Measurements from ENCODE around the gene KLB.

KLB gene

DNA sequence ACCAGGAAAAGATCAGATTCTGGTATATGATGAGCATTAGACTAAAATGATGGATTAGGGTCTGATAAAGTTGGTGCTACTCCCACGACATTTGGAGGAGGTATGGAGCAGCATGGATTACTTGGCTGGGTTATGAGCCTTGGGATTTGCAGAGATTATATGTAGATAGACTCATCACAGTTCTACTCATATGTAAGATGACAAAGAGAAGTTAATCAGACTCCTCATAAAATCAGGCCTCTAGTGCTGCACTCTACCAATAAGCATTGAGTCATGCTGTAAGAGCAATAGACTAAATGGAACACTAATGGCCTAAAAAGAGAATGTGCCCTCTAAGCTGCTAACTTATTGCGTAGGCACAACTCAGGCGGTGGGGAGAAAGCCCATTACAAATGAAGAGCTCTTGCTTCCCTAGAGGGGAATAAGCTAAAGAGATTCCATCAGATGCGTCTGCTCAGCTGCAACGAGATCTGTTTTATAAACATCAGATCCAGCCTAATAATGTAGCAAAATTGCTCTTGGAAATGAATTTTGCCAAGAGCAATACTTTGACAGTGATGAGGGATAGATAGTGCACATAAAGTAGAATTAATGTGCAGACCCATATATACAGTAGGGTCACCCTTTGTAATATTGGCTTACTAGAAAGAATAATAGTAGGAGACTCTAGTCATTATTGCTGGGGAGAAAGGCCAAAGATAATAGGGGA is 69.6 kb downstream of the KLB start:
- H3K9me3 ChIP-seq (ENCODE audit: control insufficient read depth, insufficient read depth, low read length), result no peaks in the 10 kb centered on the region
- no peaks in the 10 kb centered on the region for H3K27me3 ChIP-seq (ENCODE audit: control insufficient read depth, low read length)
- no peaks in the 10 kb centered on the region for H3K79me2 ChIP-seq (ENCODE audit: control insufficient read depth, low read length)
- no peaks in the 10 kb centered on the region for H4K20me1 ChIP-seq (ENCODE audit: control insufficient read depth, insufficient read depth, low read depth, low read length)
- H3K36me3 ChIP-seq (ENCODE audit: control insufficient read depth, low read length), result peaks cover 31% of the 10 kb centered on the region
- TF ChIP-seq EZH2phosphoT487 (IDR thresholded peaks at IDR 0.05; ENCODE audit: borderline replicate concordance, low read length) (no peak), CTCF (IDR thresholded peaks at IDR 0.05; ENCODE audit: low read depth, low read length, poor library complexity, severe bottlenecking) (no peak)
- H3K4me2 ChIP-seq (ENCODE audit: low read length), result no peak overlapping the region
- H3K4me3 ChIP-seq (ENCODE audit: low read length), result no peak overlapping the region
- no peaks in the 10 kb centered on the region for H3K9me2 ChIP-seq (replicated peaks; ENCODE audit: control insufficient read depth, low read length)
- no peaks in the 10 kb centered on the region for H3K4me1 ChIP-seq (ENCODE audit: control insufficient read depth, low read length)
- 0 out of 2 replicates have a peak, but pooled peaks cover 4% of the 10 kb centered on the region for H3F3A ChIP-seq (ENCODE audit: control insufficient read depth, insufficient read depth)
- no peak overlapping the region for H3K27ac ChIP-seq (ENCODE audit: low read depth, low read length)

GRCh38 chr4:39480251-39480650 is 73.5 kb downstream of the KLB start:
- Histone ChIP-seq H4K20me1 (ENCODE audit: control insufficient read depth, insufficient read depth, low read depth, low read length) (no peaks in the 10 kb centered on the region), H3K9me3 (ENCODE audit: control insufficient read depth, insufficient read depth, low read length) (no peaks in the 10 kb centered on the region), H3K9me2 (replicated peaks; ENCODE audit: control insufficient read depth, low read length) (no peaks in the 10 kb centered on the region), H3K79me2 (ENCODE audit: control insufficient read depth, low read length) (no peaks in the 10 kb centered on the region), H3K36me3 (ENCODE audit: control insufficient read depth, low read length) (peaks cover 10% of the 10 kb centered on the region), H3K4me3 (ENCODE audit: low read length) (no peak overlapping the region), H3K4me1 (ENCODE audit: control insufficient read depth, low read length) (peaks cover 10% of the 10 kb centered on the region), H3K27ac (ENCODE audit: low read depth, low read length) (no peak overlapping the region), H3K4me2 (ENCODE audit: low read length) (no peak overlapping the region), H3K27me3 (ENCODE audit: control insufficient read depth, low read length) (no peaks in the 10 kb centered on the region), H3F3A (ENCODE audit: control insufficient read depth, insufficient read depth) (0 out of 2 replicates have a peak, but pooled peaks cover 4% of the 10 kb centered on the region)
- TF ChIP-seq CTCF (IDR thresholded peaks at IDR 0.05; ENCODE audit: low read depth, low read length, poor library complexity, severe bottlenecking) (no peak), EZH2phosphoT487 (IDR thresholded peaks at IDR 0.05; ENCODE audit: borderline replicate concordance, low read length) (no peak)

DNA sequence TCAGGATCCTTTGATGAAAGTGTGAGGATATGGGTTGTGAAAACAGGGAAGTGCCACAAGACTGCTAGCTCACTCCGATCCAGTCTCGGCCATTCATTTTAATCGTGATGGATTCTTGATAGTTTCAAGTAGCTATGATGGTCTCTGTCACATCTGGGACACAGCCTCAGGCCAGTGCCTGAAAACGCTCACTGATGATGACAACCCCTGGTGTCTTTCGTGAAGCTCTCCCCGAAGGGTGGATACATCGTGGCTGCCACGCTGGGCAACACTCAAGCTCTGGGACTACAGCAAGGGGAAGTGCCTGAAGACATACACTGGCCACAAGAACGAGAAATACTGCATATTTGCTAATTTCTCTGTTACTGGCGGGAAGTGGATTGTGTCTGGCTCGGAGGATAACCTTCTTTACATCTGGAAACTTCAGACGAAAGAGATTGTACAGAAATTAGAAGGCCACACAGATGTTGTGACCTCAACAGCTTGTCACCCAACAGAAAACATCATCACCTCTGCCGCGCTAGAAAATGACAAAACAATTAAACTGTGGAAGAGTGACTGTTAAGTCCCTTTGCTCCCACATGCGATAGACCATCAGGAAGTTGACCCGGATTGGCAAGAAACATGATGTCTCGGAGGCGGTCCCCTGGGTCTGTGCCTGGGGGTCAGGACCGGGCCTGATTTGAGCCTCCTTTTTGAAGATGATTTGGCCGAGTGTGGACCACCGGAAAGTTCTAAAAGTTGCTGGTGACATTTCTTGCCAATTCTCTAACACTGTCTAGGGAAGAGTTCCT is 74.4 kb downstream of the KLB start:
- TF ChIP-seq CTCF (IDR thresholded peaks at IDR 0.05; ENCODE audit: low read depth, low read length, poor library complexity, severe bottlenecking), result no peak
- TF ChIP-seq EZH2phosphoT487 (IDR thresholded peaks at IDR 0.05; ENCODE audit: borderline replicate concordance, low read length), result no peak
- Histone ChIP-seq H3K4me3 (ENCODE audit: low read length) (no peak overlapping the region), H3K27ac (ENCODE audit: low read depth, low read length) (no peak overlapping the region), H3K4me2 (ENCODE audit: low read length) (no peak overlapping the region), H4K20me1 (ENCODE audit: control insufficient read depth, insufficient read depth, low read depth, low read length) (no peaks in the 10 kb centered on the region), H3F3A (ENCODE audit: control insufficient read depth, insufficient read depth) (0 out of 2 replicates have a peak, but pooled peaks cover 4% of the 10 kb centered on the region), H3K27me3 (ENCODE audit: control insufficient read depth, low read length) (no peaks in the 10 kb centered on the region), H3K9me3 (ENCODE audit: control insufficient read depth, insufficient read depth, low read length) (no peaks in the 10 kb centered on the region), H3K9me2 (replicated peaks; ENCODE audit: control insufficient read depth, low read length) (no peaks in the 10 kb centered on the region), H3K36me3 (ENCODE audit: control insufficient read depth, low read length) (peaks cover 6% of the 10 kb centered on the region), H3K4me1 (ENCODE audit: control insufficient read depth, low read length) (peaks cover 10% of the 10 kb centered on the region), H3K79me2 (ENCODE audit: control insufficient read depth, low read length) (no peaks in the 10 kb centered on the region)
